Stomach (tissue), 9 donors: ENCODE results near the gene ARHGEF4. TPM values are rescaled to one million over a fixed set of nuclear protein-coding genes. Genes with fewer than 3 reads are reported as not detected.

Source experiments
- DNase-seq, 2 donors: peaks; one replicate each; pipeline versions ENCODE4 v3.0.0 to v3.0.0-alpha.2; 2013 to 2019
- H3K27ac ChIP-seq, 5 donors: fragments of 200-600 bp in 4 of 5; sonication (generic) in 4 of 5; one replicate each; pipeline ENCODE4 v1.5.1; 2013 to 2019; ENCODE audit warnings: mild to moderate bottlenecking in 1 of 5, moderate library complexity in 1 of 5
- H3K27me3 ChIP-seq, 3 donors: fragments of 200-600 bp; sonication (generic); one replicate each; pipeline ENCODE4 v1.5.1; 2017 to 2019; ENCODE audit warnings: mixed run types in 1 of 3
- H3K36me3 ChIP-seq, 4 donors: fragments of 200-600 bp; sonication (generic); 1 replicate in 3 of 4; 2 replicates in 1 of 4; pipeline ENCODE4 v1.5.1; 2016 to 2019
- H3K4me1 ChIP-seq, 4 donors: fragments of 200-600 bp; sonication (generic); one replicate each; pipeline ENCODE4 v1.5.1; 2016 to 2019
- H3K4me3 ChIP-seq, 4 donors: fragments of 200-600 bp; sonication (generic) in 3 of 4; one replicate each; pipeline ENCODE4 v1.5.1; 2016 to 2019; ENCODE audit warnings: mild to moderate bottlenecking in 1 of 4
- H3K9me3 ChIP-seq, 4 donors: fragments of 200-600 bp; sonication (generic); one replicate each; pipeline ENCODE4 v1.5.1; 2016 to 2019
- EP300 ChIP-seq: sonication (generic); formaldehyde crosslinking; IDR thresholded peaks from one replicate; pipeline ENCODE4 v1.6.1; 2017; ENCODE audit warnings: antibody characterized with exemption
- POLR2A ChIP-seq, 4 donors: fragments of 450-650 bp; IDR thresholded peaks; one replicate each; pipeline ENCODE4 v1.6.1; 2016; ENCODE audit warnings: antibody characterized with exemption in 4 of 4, control low read depth in 2 of 4, mild to moderate bottlenecking in 1 of 4, moderate library complexity in 1 of 4
- POLR2AphosphoS5 ChIP-seq, 3 donors: sonication (generic); formaldehyde crosslinking; IDR thresholded peaks; one replicate each; pipeline ENCODE4 v1.6.1; 2016; ENCODE audit warnings: antibody characterized with exemption in 3 of 3
- WGBS, 5 donors: extraction: QIAGEN DNeasy Blood & Tissue Kit in 3 of 5; methylation state at CpG; one replicate each; pipeline versions ENCODE4 v1.1.5 to v1.1.7; 2013 to 2018; 5-methylcytosine and 5-hydroxymethylcytosine counted together
- intact Hi-C: fragments of 100-400 bp; cut with DNase I; formaldehyde crosslinking; loops from one replicate; pipeline ENCODE4 v1.15.1; 2023; ENCODE audit warnings: low total_unique reads
- polyA plus RNA-seq, 3 donors: library from polyadenylated mRNA; stranded (reverse); fragments of 200-250 nt; gene quantifications; one replicate each; pipeline ENCODE4 v1.2.3, GENCODE V29; 2013
- total RNA-seq, 5 donors: library from RNA; depleted of rRNA; stranded (reverse); fragments of >200 nt; gene quantifications; one replicate each; pipeline versions ENCODE4 v1.1.0 to v1.2.3, GENCODE V29; 2014 to 2016
- TF ChIP-seq, protein P1 (sequence below), 7 experiments: fragments of 450-650 bp in 4 of 7; fragments of 200-600 bp in 3 of 7; sonication (generic) in 3 of 7; IDR thresholded peaks; one replicate each; pipeline ENCODE4 v1.5.1; 2016 to 2019; ENCODE audit warnings: antibody characterized with exemption in 7 of 7, control low read depth in 2 of 7, mild to moderate bottlenecking in 1 of 7
- donor health status: healthy with polysubstance abuse.
- donor health status: Bipolar disorder and iron deficiency.
- donor health status: healthy.

Gene ARHGEF4
- total and polyA plus RNA-seq, 8 donors: 1.4 to 32.3 (median 11.2) TPM; not detected in 1

DNA sequence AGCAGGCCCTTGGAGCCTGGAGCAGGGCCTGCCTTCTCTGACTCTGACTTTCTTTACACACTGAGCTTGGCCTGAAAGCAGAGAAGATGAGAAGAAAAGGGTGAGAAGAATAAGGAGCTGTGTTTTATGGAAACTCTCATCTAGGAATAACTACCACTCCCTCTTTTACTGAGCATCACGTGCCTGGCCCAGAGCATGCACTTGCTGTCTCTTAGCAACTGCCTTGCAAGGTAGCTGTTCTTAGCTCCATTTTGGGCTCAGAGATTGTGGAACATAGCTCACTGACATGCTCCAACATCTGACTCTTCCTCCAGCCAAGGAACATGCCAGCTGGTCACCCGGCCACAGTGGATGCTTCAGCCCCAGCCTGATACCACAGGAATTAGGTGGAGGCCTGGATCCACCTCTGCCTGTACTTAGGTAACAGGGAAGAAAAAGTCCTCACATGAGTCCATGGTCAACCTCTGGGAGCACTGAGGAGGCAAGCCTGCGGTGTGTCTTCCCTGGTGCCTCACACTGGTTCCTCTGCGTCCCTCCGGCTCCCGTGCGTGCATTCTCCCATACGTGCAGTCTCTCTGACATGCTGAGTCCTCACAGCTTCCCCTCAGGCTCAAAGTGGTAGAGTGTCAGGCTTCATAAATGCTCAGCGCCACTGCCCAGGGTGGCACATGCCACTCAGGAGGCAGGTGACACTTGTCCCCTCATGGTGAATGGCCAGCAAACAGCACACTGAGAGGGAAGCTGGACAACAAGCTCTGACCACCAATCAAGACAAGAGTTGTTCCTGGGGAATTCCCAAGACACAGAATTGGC lies 45.7 kb upstream of the ARHGEF4 start:
- no peaks in the 10 kb centered on the region for H3K36me3 ChIP-seq
- H3K4me3 ChIP-seq: no peak overlapping the region
- H3K4me1 ChIP-seq: peaks cover 0 to 10% (median 0%) of the 10 kb centered on the region in 4 donors
- intact Hi-C loops: loop anchor here (10.0 kb wide), 1 partner anchor 84 kb away; no protein-coding TSS in a partner anchor
- H3K27ac ChIP-seq: peak overlapping the region in 1 of 5 donors; percentile 15
- H3K27me3 ChIP-seq: peaks cover 0 to 4% (median 0%) of the 10 kb centered on the region in 3 donors
- DNase-seq: no peak
- 71 to 86% (median 84%) methylated on average over 9 of the region's 9 CpGs for WGBS, 5 donors
- H3K9me3 ChIP-seq: no peaks in the 10 kb centered on the region
- TF ChIP-seq, protein P1, sequence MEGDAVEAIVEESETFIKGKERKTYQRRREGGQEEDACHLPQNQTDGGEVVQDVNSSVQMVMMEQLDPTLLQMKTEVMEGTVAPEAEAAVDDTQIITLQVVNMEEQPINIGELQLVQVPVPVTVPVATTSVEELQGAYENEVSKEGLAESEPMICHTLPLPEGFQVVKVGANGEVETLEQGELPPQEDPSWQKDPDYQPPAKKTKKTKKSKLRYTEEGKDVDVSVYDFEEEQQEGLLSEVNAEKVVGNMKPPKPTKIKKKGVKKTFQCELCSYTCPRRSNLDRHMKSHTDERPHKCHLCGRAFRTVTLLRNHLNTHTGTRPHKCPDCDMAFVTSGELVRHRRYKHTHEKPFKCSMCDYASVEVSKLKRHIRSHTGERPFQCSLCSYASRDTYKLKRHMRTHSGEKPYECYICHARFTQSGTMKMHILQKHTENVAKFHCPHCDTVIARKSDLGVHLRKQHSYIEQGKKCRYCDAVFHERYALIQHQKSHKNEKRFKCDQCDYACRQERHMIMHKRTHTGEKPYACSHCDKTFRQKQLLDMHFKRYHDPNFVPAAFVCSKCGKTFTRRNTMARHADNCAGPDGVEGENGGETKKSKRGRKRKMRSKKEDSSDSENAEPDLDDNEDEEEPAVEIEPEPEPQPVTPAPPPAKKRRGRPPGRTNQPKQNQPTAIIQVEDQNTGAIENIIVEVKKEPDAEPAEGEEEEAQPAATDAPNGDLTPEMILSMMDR (IDR thresholded peaks at IDR 0.05): no peak
- TF ChIP-seq POLR2AphosphoS5 (IDR thresholded peaks at IDR 0.05) (no peak), POLR2A (IDR thresholded peaks at IDR 0.05) (no peak), EP300 (no peak)

DNA sequence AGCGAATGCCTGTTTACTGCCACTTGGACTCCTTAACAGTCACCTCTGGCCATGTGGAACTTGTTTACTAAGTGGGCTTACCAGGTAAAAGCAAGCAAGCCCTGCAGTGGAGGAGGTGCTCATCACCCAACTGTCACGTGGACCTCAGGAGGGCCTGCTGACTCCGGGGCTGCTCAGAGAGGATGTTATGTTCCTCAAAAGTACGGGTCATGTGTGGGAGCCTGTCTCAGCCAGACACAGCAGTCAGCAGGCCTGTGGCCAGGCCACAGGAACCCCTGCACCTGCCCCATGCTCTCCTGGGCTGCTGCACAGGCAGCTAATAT lies 45.1 kb upstream of the ARHGEF4 start:
- Histone ChIP-seq H3K4me1 (peaks cover 0 to 10% (median 0%) of the 10 kb centered on the region in 4 donors), H3K27ac (no peak overlapping the region), H3K36me3 (no peaks in the 10 kb centered on the region), H3K4me3 (no peak overlapping the region), H3K27me3 (peaks cover 0 to 3% (median 0%) of the 10 kb centered on the region in 3 donors), H3K9me3 (no peaks in the 10 kb centered on the region)
- no peak for TF ChIP-seq EP300
- TF ChIP-seq, protein P1 (IDR thresholded peaks at IDR 0.05): no peak
- TF ChIP-seq POLR2A (IDR thresholded peaks at IDR 0.05): no peak
- peak in 1 of 3 donors; percentile 37 for TF ChIP-seq POLR2AphosphoS5 (IDR thresholded peaks at IDR 0.05)
- 24 to 49% (median 28%) methylated on average over 3 to 4 of the region's 4 CpGs for WGBS, 5 donors
- intact Hi-C loops: loop anchor here (10.0 kb wide), 1 partner anchor 83 kb away; no protein-coding TSS in a partner anchor
- peak in 1 of 2 donors; percentile 35 for DNase-seq

DNA sequence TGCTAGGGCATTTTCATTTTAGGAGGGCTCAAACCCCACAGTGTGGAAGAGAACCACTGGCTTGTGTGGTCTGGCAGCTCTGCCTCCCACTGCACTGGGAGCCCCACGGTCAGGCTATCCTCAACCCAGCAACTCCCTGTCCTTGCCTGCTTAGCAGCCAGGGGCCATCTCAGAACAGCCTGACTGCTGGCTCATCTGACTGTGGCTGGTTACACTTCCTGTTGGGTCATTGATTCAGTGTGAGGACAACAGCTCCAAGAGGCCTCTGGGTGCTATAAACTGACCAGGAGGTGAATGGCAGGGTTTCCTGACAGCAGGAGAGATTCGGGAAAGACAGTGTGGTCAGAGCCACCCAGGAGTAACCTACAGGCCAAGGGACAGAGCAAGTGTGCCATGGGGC lies 41.3 kb upstream of the ARHGEF4 start:
- DNase-seq: no peak
- Histone ChIP-seq H3K9me3 (no peaks in the 10 kb centered on the region), H3K4me3 (no peak overlapping the region), H3K36me3 (no peaks in the 10 kb centered on the region), H3K4me1 (peaks cover 10 to 30% (median 17%) of the 10 kb centered on the region in 4 donors), H3K27me3 (peaks cover 0 to 18% (median 0%) of the 10 kb centered on the region in 3 donors), H3K27ac (no peak overlapping the region)
- TF ChIP-seq EP300: no peak
- TF ChIP-seq, protein P1 (IDR thresholded peaks at IDR 0.05): no peak
- TF ChIP-seq POLR2A (IDR thresholded peaks at IDR 0.05): no peak
- no peak for TF ChIP-seq POLR2AphosphoS5 (IDR thresholded peaks at IDR 0.05)
- 48 to 75% (median 61%) methylated on average over 2 of the region's 2 CpGs for WGBS, 5 donors
- intact Hi-C loops: loop anchor here (5.0 to 10.0 kb wide), 2 partner anchors 79 to 127 kb away; no protein-coding TSS in a partner anchor

DNA sequence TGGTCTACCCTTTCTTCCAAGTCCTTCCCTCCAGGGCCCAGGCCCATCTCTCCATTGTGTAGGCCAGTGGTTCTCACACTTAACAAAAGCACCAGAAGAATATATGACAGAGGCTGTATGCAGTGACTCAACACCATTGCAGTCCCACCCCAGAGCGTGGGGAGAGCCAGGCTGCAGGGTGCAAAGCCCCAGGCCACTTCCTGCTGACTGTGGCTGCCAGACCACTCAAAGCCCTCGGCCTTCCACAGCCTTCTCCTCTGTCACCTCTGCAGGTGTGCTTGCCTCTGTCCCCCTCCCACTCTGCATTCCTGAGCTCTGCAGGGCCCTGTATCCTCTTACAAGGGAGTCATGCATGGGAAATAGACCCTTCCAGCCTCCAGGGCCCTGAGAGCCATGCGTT lies 40.4 kb upstream of the ARHGEF4 start:
- no peak for DNase-seq
- no peak for TF ChIP-seq POLR2AphosphoS5 (IDR thresholded peaks at IDR 0.05)
- TF ChIP-seq EP300: no peak
- TF ChIP-seq, protein P1 (IDR thresholded peaks at IDR 0.05): no peak
- TF ChIP-seq POLR2A (IDR thresholded peaks at IDR 0.05): no peak
- WGBS, 5 donors: 58 to 74% (median 66%) methylated on average over 3 of the region's 3 CpGs
- H3K27ac ChIP-seq: no peak overlapping the region
- intact Hi-C loops: loop anchor here (5.0 to 10.0 kb wide), 2 partner anchors 79 to 126 kb away; no protein-coding TSS in a partner anchor
- no peaks in the 10 kb centered on the region for H3K9me3 ChIP-seq
- H3K4me1 ChIP-seq: peaks cover 10 to 25% (median 17%) of the 10 kb centered on the region in 4 donors
- no peak overlapping the region for H3K4me3 ChIP-seq
- H3K27me3 ChIP-seq: peaks cover 0 to 18% (median 0%) of the 10 kb centered on the region in 3 donors
- H3K36me3 ChIP-seq: no peaks in the 10 kb centered on the region
